SU-DHL-6 (cell line): ENCODE data around the gene CIB1.

ENCODE experiments used
- H2AFZ ChIP-seq: fragments of 200-600 bp; sonication (generic); 2 replicates; pipeline ENCODE4 v1.6.1; 2014; ENCODE audit warnings: low read depth, mild to moderate bottlenecking, moderate library complexity, mixed read lengths, antibody characterized with exemption, low read length; ENCODE audit not compliant: severe bottlenecking
- H3F3A ChIP-seq: fragments of 200-600 bp; shearing (Covaris generic); 2 replicates; pipeline ENCODE4 v1.6.0; 2016; ENCODE audit warnings: antibody characterized with exemption, mild to moderate bottlenecking; ENCODE audit not compliant: insufficient read depth
- H3K27ac ChIP-seq: fragments of 200-600 bp; sonication (generic); 2 replicates; pipeline ENCODE4 v1.5.1; 2016; ENCODE audit warnings: low read depth, mild to moderate bottlenecking, low read length, moderate library complexity, mixed read lengths
- H3K27me3 ChIP-seq: fragments of 200-600 bp; sonication (generic), shearing (Covaris generic); 2 replicates; pipeline ENCODE4 v1.6.0; 2014; ENCODE audit warnings: mild to moderate bottlenecking, low read length
- H3K36me3 ChIP-seq: fragments of 200-600 bp; sonication (generic); 2 replicates; pipeline ENCODE4 v1.6.1; 2014; ENCODE audit warnings: mild to moderate bottlenecking, low read length, mixed read lengths
- H3K4me2 ChIP-seq: fragments of 300-600, 200-600 bp; shearing (Covaris generic), sonication (generic); 2 replicates; pipeline ENCODE4 v1.6.0; 2014; ENCODE audit warnings: low read length, low read depth, mild to moderate bottlenecking; ENCODE audit not compliant: poor library complexity, severe bottlenecking
- H3K4me3 ChIP-seq: fragments of 200-600 bp; sonication (generic); 2 replicates; pipeline ENCODE4 v1.5.1; 2014; ENCODE audit warnings: antibody characterized with exemption, low read length, mild to moderate bottlenecking, mixed read lengths; ENCODE audit not compliant: insufficient read depth, poor library complexity, severe bottlenecking
- H3K79me2 ChIP-seq: fragments of 200-600 bp; sonication (generic); 2 replicates; pipeline ENCODE4 v1.6.1; 2014; ENCODE audit warnings: mild to moderate bottlenecking, low read length, moderate library complexity; ENCODE audit not compliant: insufficient read depth
- H3K9ac ChIP-seq: fragments of 200-600 bp; sonication (generic); 2 replicates; pipeline ENCODE4 v1.7.0; 2014; ENCODE audit warnings: mild to moderate bottlenecking, low read length
- H3K9me2 ChIP-seq: fragments of 200-600 bp; sonication (generic); replicated peaks from 2 replicates; pipeline ENCODE4 v1.6.1; 2014; ENCODE audit warnings: low read length; ENCODE audit not compliant: insufficient read depth
- H3K9me3 ChIP-seq: fragments of 200-600 bp; sonication (generic); 2 replicates; pipeline ENCODE4 v1.6.1; 2014; ENCODE audit warnings: low read length, mixed read lengths; ENCODE audit not compliant: insufficient read depth
- H4K20me1 ChIP-seq: fragments of 200-600 bp; sonication (generic); 2 replicates; pipeline ENCODE4 v1.6.1; 2014; ENCODE audit warnings: low read depth, mild to moderate bottlenecking, antibody characterized with exemption, low read length, moderate library complexity, mixed read lengths
- EZH2phosphoT487 ChIP-seq: fragments of 200-600 bp; sonication (generic), shearing (Covaris generic); conservative IDR thresholded peaks from 2 replicates; pipeline ENCODE4 v1.6.1; 2018; ENCODE audit warnings: mild to moderate bottlenecking, antibody characterized with exemption, low read length, moderate library complexity, mixed read lengths
- TF ChIP-seq, protein P1 (sequence below): fragments of 200-600 bp; sonication (generic); IDR thresholded peaks from one replicate; pipeline ENCODE4 v1.5.1; 2017; ENCODE audit warnings: antibody characterized with exemption, mild to moderate bottlenecking, low read length, moderate library complexity; ENCODE audit not compliant: insufficient read depth, poor library complexity, severe bottlenecking

CIB1 gene

DNA sequence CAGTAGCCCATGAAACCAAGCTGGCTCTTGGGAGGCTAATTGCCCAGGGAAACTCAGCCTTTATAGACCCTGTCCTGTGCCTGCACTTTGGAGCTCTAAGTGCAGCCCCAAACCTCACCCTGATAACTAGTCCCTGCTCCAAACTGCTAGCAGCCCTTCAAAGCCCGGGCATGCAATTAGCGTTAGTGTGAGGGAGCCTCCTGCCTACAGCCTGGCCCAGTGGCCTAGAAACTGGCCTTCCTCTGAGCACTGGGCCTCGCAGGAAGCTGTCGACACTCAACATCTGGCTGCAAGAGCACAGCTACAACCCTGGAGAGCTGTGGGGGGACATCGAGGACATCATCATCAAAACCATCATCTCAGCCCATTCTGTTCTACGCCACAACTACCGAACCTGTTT lies 24.0 kb upstream of the CIB1 start:
- H3K9ac ChIP-seq = no peak overlapping the region
- H4K20me1 ChIP-seq = no peaks in the 10 kb centered on the region
- H3K36me3 ChIP-seq = no peaks in the 10 kb centered on the region
- no peak overlapping the region for H3K27ac ChIP-seq
- H3K79me2 ChIP-seq = no peaks in the 10 kb centered on the region
- H3K4me3 ChIP-seq = no peak overlapping the region
- no peak overlapping the region for H3K4me2 ChIP-seq
- TF ChIP-seq, protein P1, sequence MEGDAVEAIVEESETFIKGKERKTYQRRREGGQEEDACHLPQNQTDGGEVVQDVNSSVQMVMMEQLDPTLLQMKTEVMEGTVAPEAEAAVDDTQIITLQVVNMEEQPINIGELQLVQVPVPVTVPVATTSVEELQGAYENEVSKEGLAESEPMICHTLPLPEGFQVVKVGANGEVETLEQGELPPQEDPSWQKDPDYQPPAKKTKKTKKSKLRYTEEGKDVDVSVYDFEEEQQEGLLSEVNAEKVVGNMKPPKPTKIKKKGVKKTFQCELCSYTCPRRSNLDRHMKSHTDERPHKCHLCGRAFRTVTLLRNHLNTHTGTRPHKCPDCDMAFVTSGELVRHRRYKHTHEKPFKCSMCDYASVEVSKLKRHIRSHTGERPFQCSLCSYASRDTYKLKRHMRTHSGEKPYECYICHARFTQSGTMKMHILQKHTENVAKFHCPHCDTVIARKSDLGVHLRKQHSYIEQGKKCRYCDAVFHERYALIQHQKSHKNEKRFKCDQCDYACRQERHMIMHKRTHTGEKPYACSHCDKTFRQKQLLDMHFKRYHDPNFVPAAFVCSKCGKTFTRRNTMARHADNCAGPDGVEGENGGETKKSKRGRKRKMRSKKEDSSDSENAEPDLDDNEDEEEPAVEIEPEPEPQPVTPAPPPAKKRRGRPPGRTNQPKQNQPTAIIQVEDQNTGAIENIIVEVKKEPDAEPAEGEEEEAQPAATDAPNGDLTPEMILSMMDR = no peak
- TF ChIP-seq EZH2phosphoT487 = no peak
- no peaks in the 10 kb centered on the region for H3K9me2 ChIP-seq
- no peaks in the 10 kb centered on the region for H3K27me3 ChIP-seq
- H2AFZ ChIP-seq = no peak overlapping the region
- H3F3A ChIP-seq = no peaks in the 10 kb centered on the region
- H3K9me3 ChIP-seq = no peaks in the 10 kb centered on the region

DNA sequence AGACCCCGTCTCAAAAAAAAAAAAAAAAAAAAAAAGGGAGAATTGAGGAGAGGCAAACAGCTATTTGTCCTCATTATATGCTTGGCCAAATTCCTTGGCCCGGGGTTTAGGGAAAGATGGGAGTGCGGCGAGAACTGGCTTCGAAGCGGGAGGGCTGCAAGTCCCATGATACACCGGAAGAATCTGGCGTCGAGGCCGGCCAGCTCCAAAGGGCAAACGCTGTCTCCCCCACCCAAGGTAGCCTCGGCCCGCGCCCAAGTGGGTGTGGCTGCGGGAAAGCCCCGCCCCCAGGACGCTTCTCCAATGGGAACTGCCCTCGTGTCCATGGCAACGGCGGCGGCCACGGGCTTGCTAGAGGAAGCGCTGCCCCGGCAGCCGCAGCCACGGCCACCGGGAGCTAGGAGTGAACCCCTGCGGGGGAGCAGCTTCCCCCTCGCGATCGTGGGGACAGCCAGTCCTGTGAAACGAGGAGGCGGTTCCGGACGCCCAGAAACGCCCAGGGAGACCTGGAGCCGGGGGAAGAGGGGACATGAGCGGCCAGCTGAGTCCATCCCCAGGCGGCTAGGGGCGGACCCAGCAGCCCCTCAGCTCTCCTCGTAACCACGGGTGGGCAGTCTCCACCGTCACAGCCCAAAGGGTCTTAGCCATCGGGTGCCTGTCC lies 15.6 kb upstream of the CIB1 start, which contains the start of gene TTLL13:
TTLL13 (plus strand) TSS at position 354 of the 661 bp plus-strand sequence. CDS start 1,075 bp downstream, outside the sequence.
- Histone ChIP-seq H3K9me2 (no peaks in the 10 kb centered on the region), H2AFZ (no peak within 1 kb of the TSS), H3K4me3 (no peak within 1 kb of the TSS), H3K27ac (no peak within 1 kb of the TSS), H3K9me3 (no peaks in the 10 kb centered on the region), H3F3A (no peaks in the 10 kb centered on the region), H3K36me3 (no peaks in the 10 kb centered on the region), H3K4me2 (no peak within 1 kb of the TSS), H4K20me1 (no peaks in the 10 kb centered on the region), H3K79me2 (no peaks in the 10 kb centered on the region), H3K9ac (no peak within 1 kb of the TSS), H3K27me3 (no peaks in the 10 kb centered on the region)
- TF ChIP-seq, protein P1 = no peak

DNA sequence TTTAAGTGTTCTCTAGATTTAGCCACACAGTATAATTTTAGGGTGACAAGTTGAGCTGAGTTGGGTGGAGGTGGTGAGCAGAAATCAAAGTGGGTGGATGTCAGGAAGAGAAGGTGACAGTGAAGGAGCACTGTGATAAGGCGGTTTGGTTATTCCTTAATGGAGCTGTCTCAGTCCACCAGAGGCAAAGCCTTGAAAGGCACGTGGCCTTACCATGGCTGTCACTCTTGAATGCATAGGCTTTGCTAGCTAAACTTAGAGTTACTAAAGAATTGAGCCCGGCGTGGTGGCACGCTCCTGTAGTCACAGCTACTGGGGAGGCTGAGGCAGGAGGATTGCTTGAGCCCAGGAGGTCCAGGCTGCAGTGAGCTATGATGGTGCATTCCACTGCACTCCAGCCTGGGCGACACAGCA lies 15.1 kb upstream of the CIB1 start:
- no peaks in the 10 kb centered on the region for H3K9me3 ChIP-seq
- H4K20me1 ChIP-seq = no peaks in the 10 kb centered on the region
- H3K9ac ChIP-seq = no peak overlapping the region
- TF ChIP-seq, protein P1 = no peak
- TF ChIP-seq EZH2phosphoT487 = no peak
- no peaks in the 10 kb centered on the region for H3F3A ChIP-seq
- H3K4me3 ChIP-seq = no peak overlapping the region
- no peaks in the 10 kb centered on the region for H3K36me3 ChIP-seq
- H3K9me2 ChIP-seq = no peaks in the 10 kb centered on the region
- H3K4me2 ChIP-seq = no peak overlapping the region
- no peaks in the 10 kb centered on the region for H3K27me3 ChIP-seq
- H3K27ac ChIP-seq = no peak overlapping the region
- H3K79me2 ChIP-seq = no peaks in the 10 kb centered on the region
- H2AFZ ChIP-seq = no peak overlapping the region
